ENCODE data around the gene TIPARP.
"Not testable (repeated sequence)": the region's sequence is repeated elsewhere in the genome, so short reads cannot be mapped to it uniquely, and the experiment has no call there.

Gene TIPARP

GRCh38 chr3:156678197-156678596 is 3.8 kb downstream of the TIPARP start:
- no peak for DNase-seq

- DNase-seq = no peak
Observed at GRCh38 chr3:156680243-156680914, 6.0 kb downstream of the TIPARP start.

GRCh38 chr3:156681002-156681401 is 6.6 kb downstream of the TIPARP start:
- DNase-seq = peak; percentile 45

GRCh38 chr3:156682501-156682900 is 8.1 kb downstream of the TIPARP start:
- DNase-seq = peak; percentile 44

- DNase-seq = peak; percentile 18
Observed at GRCh38 chr3:156682963-156683362, 8.6 kb downstream of the TIPARP start.

GRCh38 chr3:156685198-156685597 is 10.8 kb downstream of the TIPARP start:
- DNase-seq = peak; percentile 6

GRCh38 chr3:156685752-156686151 is 11.4 kb downstream of the TIPARP start:
- peak; percentile 58 for DNase-seq

- no peak for DNase-seq
Observed at GRCh38 chr3:156687023-156687422, 12.6 kb downstream of the TIPARP start.

- DNase-seq = peak; percentile 33
Observed at GRCh38 chr3:156688632-156689452, 14.5 kb downstream of the TIPARP start.

- peak; percentile 73 for DNase-seq
Observed at GRCh38 chr3:156689608-156690007, 15.2 kb downstream of the TIPARP start.

GRCh38 chr3:156691920-156692319 is 17.5 kb downstream of the TIPARP start:
- no peak for DNase-seq

GRCh38 chr3:156693166-156693565 is 18.8 kb downstream of the TIPARP start:
- DNase-seq = no peak

GRCh38 chr3:156694536-156694935 is 20.1 kb downstream of the TIPARP start:
- no peak for DNase-seq

GRCh38 chr3:156702367-156702766 is 28.0 kb downstream of the TIPARP start:
- no peak for DNase-seq

- no peak for DNase-seq
Observed at GRCh38 chr3:156704370-156705036, 30.1 kb downstream of the TIPARP start.

GRCh38 chr3:156705761-156706616 is 31.6 kb downstream of the TIPARP start:
- no peak for DNase-seq

- no peak for DNase-seq
Observed at GRCh38 chr3:156707588-156707987, 33.2 kb downstream of the TIPARP start.

- no peak for DNase-seq
Observed at GRCh38 chr3:156710429-156710828, 36.0 kb downstream of the TIPARP start.

- DNase-seq = no peak
Observed at GRCh38 chr3:156711113-156711512, 36.7 kb downstream of the TIPARP start.

- not testable (repeated sequence) for DNase-seq
Observed at GRCh38 chr3:156711944-156712343, 37.6 kb downstream of the TIPARP start.

GRCh38 chr3:156716105-156716862 is 41.9 kb downstream of the TIPARP start:
- no peak for DNase-seq

Data from NCI-H69 (cell line).